CD4-positive, alpha-beta T cell (primary cell): Measurements from ENCODE around the gene ESRP2. TPM values are rescaled to one million over a fixed set of nuclear protein-coding genes. Genes with fewer than 3 reads are reported as not detected.

Source experiments
- ATAC-seq: fragments of 200-7000 bp; cut with Tn5 transposase; one replicate; pipeline ENCODE4 v1.10.0; 2022; ENCODE audit warnings: mild to moderate bottlenecking; ENCODE audit not compliant: poor library complexity
- CTCF ChIA-PET: fragments of 350-600 bp; sonication (Branson Sonifier 250); formaldehyde crosslinking; loops from one replicate; lab custom pipeline; 2021; ENCODE audit warnings: antibody characterized with exemption, inconsistent platforms; lab: Charles Lee
- POLR2A ChIA-PET: fragments of 350-600 bp; sonication (Branson Sonifier 250); formaldehyde crosslinking; loops from one replicate; lab custom pipeline; 2021; ENCODE audit warnings: antibody characterized with exemption, inconsistent platforms; lab: Charles Lee
- DNase-seq, 14 experiments: peaks; one replicate each; pipeline ENCODE4 v3.0.0-alpha.2; 2013 to 2020; ENCODE audit warnings: mixed read lengths in 2 of 14
- H3K27ac ChIP-seq, 2 donors: one replicate each; pipeline versions ENCODE4 v1.5.1 to v1.7.0; 2013; ENCODE audit warnings: low read length in 2 of 2, low read depth in 1 of 2, mild to moderate bottlenecking in 1 of 2
- H3K27me3 ChIP-seq, 2 experiments: 1 replicate in 1 of 2; 2 replicates in 1 of 2; pipeline versions ENCODE4 v1.6.1 to v1.7.0; 2013; ENCODE audit warnings: low read length in 2 of 2, control low read depth in 1 of 2, mild to moderate bottlenecking in 1 of 2, moderate library complexity in 1 of 2; ENCODE audit not compliant: insufficient read depth in 2 of 2, control insufficient read depth in 1 of 2
- H3K36me3 ChIP-seq: one replicate; pipeline ENCODE4 v1.6.1; 2013; ENCODE audit warnings: low read length, control low read depth; ENCODE audit not compliant: insufficient read depth
- H3K4me1 ChIP-seq: one replicate; pipeline ENCODE4 v1.6.1; 2013; ENCODE audit warnings: low read length, control low read depth; ENCODE audit not compliant: insufficient read depth
- H3K4me3 ChIP-seq: one replicate; pipeline ENCODE4 v1.5.1; 2013; ENCODE audit warnings: mild to moderate bottlenecking, low read length, moderate library complexity
- H3K9me3 ChIP-seq, 2 experiments: 1 replicate in 1 of 2; 2 replicates in 1 of 2; pipeline versions ENCODE4 v1.6.1 to v1.7.0; 2013; ENCODE audit warnings: low read length in 2 of 2, mild to moderate bottlenecking in 2 of 2, control low read depth in 1 of 2, moderate library complexity in 1 of 2; ENCODE audit not compliant: control insufficient read depth in 1 of 2, insufficient read depth in 1 of 2
- H3K27ac Mint-ChIP-seq: one replicate; pipeline ENCODE4 v1.8.0; 2020; ENCODE audit warnings: mixed read lengths
- H3K27me3 Mint-ChIP-seq: one replicate; pipeline ENCODE4 v1.8.0; 2021; ENCODE audit warnings: mixed read lengths
- H3K36me3 Mint-ChIP-seq: one replicate; pipeline ENCODE4 v1.8.0; 2021; ENCODE audit warnings: low read depth, mixed read lengths
- H3K4me1 Mint-ChIP-seq: one replicate; pipeline ENCODE4 v1.8.0; 2021; ENCODE audit warnings: low read depth, mixed read lengths
- H3K4me3 Mint-ChIP-seq: one replicate; pipeline ENCODE4 v1.8.0; 2020; ENCODE audit warnings: mild to moderate bottlenecking, mixed read lengths
- H3K9me3 Mint-ChIP-seq: one replicate; pipeline ENCODE4 v1.8.0; 2020; ENCODE audit warnings: mixed read lengths
- CTCF ChIP-seq: fragments of 200-600 bp; IDR thresholded peaks from one replicate; pipeline ENCODE4 v1.8.0; 2022; ENCODE audit warnings: antibody characterized with exemption, mild to moderate bottlenecking
- intact Hi-C, 2 experiments: fragments of 100-400 bp; cut with DNase I in 1 of 2; cut with micrococcal nuclease in 1 of 2; formaldehyde crosslinking; loops; one replicate each; pipeline versions ENCODE4 v1.15.1 to v1.9.0; 2023 to 2025; cut with DNase I, micrococcal nuclease
- total RNA-seq, 174 experiments: library from RNA in 2 of 174; stranded (reverse) in 2 of 174; gene quantifications; one replicate each; pipeline ENCODE4 v1.2.3 and lab custom pipeline; 2021 to 2026

The ESRP2 gene
- total RNA-seq, 2 experiments from 2014 or later, result not detected

GRCh38 chr16:68273459-68273858 is 37.5 kb upstream of the ESRP2 start:
- DNase-seq (no peak), ATAC-seq (no peak)
- peak overlapping the region; percentile 71 to 74 for H3K27ac ChIP-seq
- H3K36me3 ChIP-seq, result peaks cover 36% of the 10 kb centered on the region
- Mint-ChIP-seq H3K27ac (peak overlapping the region; percentile 94), H3K4me1 (peaks cover 78% of the 10 kb centered on the region), H3K27me3 (no peaks in the 10 kb centered on the region), H3K4me3 (peak overlapping the region; percentile 89), H3K36me3 (peaks cover 73% of the 10 kb centered on the region), H3K9me3 (no peaks in the 10 kb centered on the region)
- intact Hi-C loops, result loop anchor here in 1 of 2 experiments (2.0 kb wide), 1 partner anchor 13 kb away; no protein-coding TSS in a partner anchor
- no peak overlapping the region for H3K4me3 ChIP-seq
- H3K27me3 ChIP-seq, result no peaks in the 10 kb centered on the region
- H3K4me1 ChIP-seq, result peaks cover 96% of the 10 kb centered on the region
- H3K9me3 ChIP-seq, result no peaks in the 10 kb centered on the region
- POLR2A ChIA-PET, result interaction anchor here (0.7 to 12.9 kb wide), 11 partner anchors 9 to 272 kb away, joined by 3 to 271 read pairs (median 7); partner anchors contain the start of genes PLA2G15, PRMT7, SLC7A6 and SLC7A6OS
- CTCF ChIA-PET, result interaction anchor here (1.0 to 5.7 kb wide), 5 partner anchors 9 to 55 kb away, joined by 4 to 41 read pairs (median 11); partner anchors contain the start of gene SLC7A6
- no peak for TF ChIP-seq CTCF

GRCh38 chr16:68272507-68273209 is 36.7 kb upstream of the ESRP2 start:
- ATAC-seq (peak; percentile 59), DNase-seq (peak; percentile 54 to 84 (median 74))
- Mint-ChIP-seq H3K27me3 (no peaks in the 10 kb centered on the region), H3K9me3 (no peaks in the 10 kb centered on the region), H3K4me3 (peak overlapping the region; percentile 89), H3K4me1 (peaks cover 85% of the 10 kb centered on the region), H3K36me3 (peaks cover 80% of the 10 kb centered on the region), H3K27ac (peak overlapping the region; percentile 94)
- ChIA-PET POLR2A (interaction anchor here (0.5 to 12.9 kb wide), 17 partner anchors 10 to 1454 kb away, joined by 3 to 271 read pairs (median 4); partner anchors contain the start of genes NQO1, PLA2G15, PRMT7 and SLC7A6), CTCF (interaction anchor here (1.0 to 5.7 kb wide), 5 partner anchors 9 to 56 kb away, joined by 3 to 41 read pairs (median 7); partner anchors contain the start of gene SLC7A6)
- intact Hi-C loops, result loop anchor here in 1 of 2 experiments (2.0 kb wide), 1 partner anchor 14 kb away; no protein-coding TSS in a partner anchor
- Histone ChIP-seq H3K4me1 (peaks cover 97% of the 10 kb centered on the region), H3K4me3 (peak overlapping the region; percentile 24), H3K27ac (peak overlapping the region; percentile 71 to 74), H3K9me3 (no peaks in the 10 kb centered on the region), H3K27me3 (no peaks in the 10 kb centered on the region), H3K36me3 (peaks cover 42% of the 10 kb centered on the region)
- no peak for TF ChIP-seq CTCF

GRCh38 chr16:68270353-68270752 is 34.4 kb upstream of the ESRP2 start:
- Histone ChIP-seq H3K36me3 (peaks cover 46% of the 10 kb centered on the region), H3K4me3 (no peak overlapping the region), H3K27me3 (no peaks in the 10 kb centered on the region), H3K27ac (peak overlapping the region; percentile 71 to 84), H3K9me3 (no peaks in the 10 kb centered on the region), H3K4me1 (peaks cover 96% of the 10 kb centered on the region)
- POLR2A ChIA-PET, result interaction anchor here (1.7 to 12.9 kb wide), 2 partner anchors 15 to 41 kb away, joined by 7 to 271 read pairs; partner anchors contain the start of genes PRMT7 and SLC7A6OS
- ATAC-seq, result no peak
- no peak for TF ChIP-seq CTCF
- peak in 3 of 14 experiments; percentile 23 to 63 (median 46) for DNase-seq
- Mint-ChIP-seq H3K4me3 (peak overlapping the region; percentile 18), H3K9me3 (no peaks in the 10 kb centered on the region), H3K27me3 (no peaks in the 10 kb centered on the region), H3K36me3 (peaks cover 75% of the 10 kb centered on the region), H3K4me1 (peaks cover 91% of the 10 kb centered on the region), H3K27ac (peak overlapping the region; percentile 94)
- CTCF ChIA-PET, result interaction anchor here (0.7 to 3.9 kb wide), 4 partner anchors 9 to 15 kb away, joined by 3 to 23 read pairs (median 12); no protein-coding TSS in a partner anchor
- intact Hi-C loops, result no loop called here
